K562 (cell line): ENCODE results near the gene TUBD1. TPM values are rescaled to one million over a fixed set of nuclear protein-coding genes. Genes with fewer than 3 reads are reported as not detected.
A peak's percentile ranks its signal among the peaks of the same experiment; 100 is the strongest.

Experiments
- EWSR1 ChIP-seq: fragments of 450-650 bp; IDR thresholded peaks from 2 replicates; pipeline ENCODE4 v1.6.1; 2018; ENCODE audit warnings: borderline replicate concordance, mild to moderate bottlenecking, low read depth, moderate library complexity; ENCODE audit not compliant: partially characterized antibody
- RAD21 ChIP-seq, 2 experiments: fragments of 250-450 bp in 1 of 2; fragments of 450-650 bp in 1 of 2; sonication (Bioruptor Pico) in 1 of 2; formaldehyde crosslinking in 1 of 2; IDR thresholded peaks in 1 of 2; conservative IDR thresholded peaks in 1 of 2; 2 replicates each; pipeline versions ENCODE4 v1.4.0 to v1.8.0; 2020 to 2022; ENCODE audit warnings: mild to moderate bottlenecking in 2 of 2, moderate library complexity in 1 of 2
- polyA plus RNA-seq, 8 experiments: library from polyadenylated mRNA; depleted of rRNA in 4 of 8; stranded (reverse) in 5 of 8; unstranded in 3 of 8; fragments of >200 nt; fragmentation: Nextera tagmentation in 2 of 8; fragmentation: Illumina TruSeq in 1 of 8; extraction: Ambion mirVana in 2 of 8; extraction: Trizol in 1 of 8; gene quantifications; 2 replicates each; pipeline versions ENCODE4 v1.2.1 to v1.2.3, GENCODE V29; 2011 to 2014; ENCODE audit warnings: inconsistent platforms in 1 of 8, missing spikeins in 1 of 8
- total RNA-seq, 7 experiments: library from RNA; depleted of rRNA in 6 of 7; stranded (reverse); fragments of >200 nt in 6 of 7; fragmentation: Illumina TruSeq in 2 of 7; extraction: Trizol in 2 of 7; gene quantifications; 2 replicates each; pipeline versions ENCODE4 v1.2.1 to v1.2.3, GENCODE V29; 2011 to 2021; ENCODE audit warnings: low replicate concordance in 1 of 7
- TF ChIP-seq, protein P1 (sequence below): sonication (generic); formaldehyde crosslinking; IDR thresholded peaks from 2 replicates; pipeline ENCODE4 v1.8.1; 2023; ENCODE audit warnings: mild to moderate bottlenecking, missing genetic modification reagents
- TF ChIP-seq, protein P2 (sequence below), 2 experiments: fragments of 450-650 bp in 1 of 2; IDR thresholded peaks; 2 replicates each; pipeline ENCODE4 v1.6.1; 2011 to 2017; ENCODE audit warnings: low read depth in 2 of 2, antibody characterized with exemption in 1 of 2, borderline replicate concordance in 1 of 2, low read length in 1 of 2, mild to moderate bottlenecking in 1 of 2, mixed read lengths in 1 of 2; ENCODE audit not compliant: control insufficient read depth in 1 of 2

Gene TUBD1
- total and polyA plus RNA-seq, 9 of the 15 experiments (the other 6 are each of a cell fraction or from before 2014, with no cell fraction given) = 10.8 to 35.3 (median 17.9) TPM

DNA sequence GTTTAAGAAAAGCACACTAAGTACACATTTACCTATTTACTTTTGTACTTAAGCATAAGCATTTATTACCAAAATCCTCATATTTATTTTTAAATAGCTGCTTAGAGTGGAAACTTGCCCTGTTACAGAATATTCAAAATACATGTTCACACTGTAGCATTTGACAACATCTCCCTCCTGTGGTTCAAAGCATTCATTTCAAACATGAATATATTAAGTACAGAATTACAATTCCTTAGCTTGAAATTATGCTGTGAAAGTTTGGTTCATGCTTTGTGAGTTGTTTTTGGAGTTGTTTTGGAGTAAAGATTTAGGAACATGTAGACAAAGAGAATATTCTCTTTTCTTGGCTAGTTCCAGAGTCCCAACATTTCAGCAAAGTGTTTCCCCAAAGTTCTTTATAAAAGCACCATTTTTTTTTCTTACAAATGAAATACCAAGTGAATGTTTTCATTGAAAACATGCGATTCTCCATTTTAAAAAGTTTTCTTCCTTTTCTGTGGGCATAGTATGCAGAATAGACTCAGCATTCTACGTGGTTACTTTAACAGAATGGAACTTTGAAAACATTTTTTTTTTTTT is 33.2 kb downstream of the TUBD1 start (continued):
- TF ChIP-seq RAD21 (CRISPR knock-in tag; conservative IDR thresholded peaks at IDR 0.05 in 1 of 2, IDR thresholded peaks at IDR 0.05 in 1 of 2) = peak; percentile 77 to 86
- TF ChIP-seq, protein P1, sequence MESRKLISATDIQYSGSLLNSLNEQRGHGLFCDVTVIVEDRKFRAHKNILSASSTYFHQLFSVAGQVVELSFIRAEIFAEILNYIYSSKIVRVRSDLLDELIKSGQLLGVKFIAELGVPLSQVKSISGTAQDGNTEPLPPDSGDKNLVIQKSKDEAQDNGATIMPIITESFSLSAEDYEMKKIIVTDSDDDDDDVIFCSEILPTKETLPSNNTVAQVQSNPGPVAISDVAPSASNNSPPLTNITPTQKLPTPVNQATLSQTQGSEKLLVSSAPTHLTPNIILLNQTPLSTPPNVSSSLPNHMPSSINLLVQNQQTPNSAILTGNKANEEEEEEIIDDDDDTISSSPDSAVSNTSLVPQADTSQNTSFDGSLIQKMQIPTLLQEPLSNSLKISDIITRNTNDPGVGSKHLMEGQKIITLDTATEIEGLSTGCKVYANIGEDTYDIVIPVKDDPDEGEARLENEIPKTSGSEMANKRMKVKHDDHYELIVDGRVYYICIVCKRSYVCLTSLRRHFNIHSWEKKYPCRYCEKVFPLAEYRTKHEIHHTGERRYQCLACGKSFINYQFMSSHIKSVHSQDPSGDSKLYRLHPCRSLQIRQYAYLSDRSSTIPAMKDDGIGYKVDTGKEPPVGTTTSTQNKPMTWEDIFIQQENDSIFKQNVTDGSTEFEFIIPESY (CRISPR knock-in tag) = 0 out of 2 replicates have a peak, but pooled peaks have one; percentile 15
- TF ChIP-seq, protein P2, sequence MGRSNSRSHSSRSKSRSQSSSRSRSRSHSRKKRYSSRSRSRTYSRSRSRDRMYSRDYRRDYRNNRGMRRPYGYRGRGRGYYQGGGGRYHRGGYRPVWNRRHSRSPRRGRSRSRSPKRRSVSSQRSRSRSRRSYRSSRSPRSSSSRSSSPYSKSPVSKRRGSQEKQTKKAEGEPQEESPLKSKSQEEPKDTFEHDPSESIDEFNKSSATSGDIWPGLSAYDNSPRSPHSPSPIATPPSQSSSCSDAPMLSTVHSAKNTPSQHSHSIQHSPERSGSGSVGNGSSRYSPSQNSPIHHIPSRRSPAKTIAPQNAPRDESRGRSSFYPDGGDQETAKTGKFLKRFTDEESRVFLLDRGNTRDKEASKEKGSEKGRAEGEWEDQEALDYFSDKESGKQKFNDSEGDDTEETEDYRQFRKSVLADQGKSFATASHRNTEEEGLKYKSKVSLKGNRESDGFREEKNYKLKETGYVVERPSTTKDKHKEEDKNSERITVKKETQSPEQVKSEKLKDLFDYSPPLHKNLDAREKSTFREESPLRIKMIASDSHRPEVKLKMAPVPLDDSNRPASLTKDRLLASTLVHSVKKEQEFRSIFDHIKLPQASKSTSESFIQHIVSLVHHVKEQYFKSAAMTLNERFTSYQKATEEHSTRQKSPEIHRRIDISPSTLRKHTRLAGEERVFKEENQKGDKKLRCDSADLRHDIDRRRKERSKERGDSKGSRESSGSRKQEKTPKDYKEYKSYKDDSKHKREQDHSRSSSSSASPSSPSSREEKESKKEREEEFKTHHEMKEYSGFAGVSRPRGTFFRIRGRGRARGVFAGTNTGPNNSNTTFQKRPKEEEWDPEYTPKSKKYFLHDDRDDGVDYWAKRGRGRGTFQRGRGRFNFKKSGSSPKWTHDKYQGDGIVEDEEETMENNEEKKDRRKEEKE (IDR thresholded peaks at IDR 0.05; ENCODE audit: borderline replicate concordance in 1 of 2, control insufficient read depth in 1 of 2, low read depth in 2 of 2, low read length in 1 of 2) = no peak
- TF ChIP-seq EWSR1 = peak; percentile 84
